COLO829 (cell line): ENCODE measurements around the gene ARHGAP20.

Source experiments
- DNase-seq: peaks from one replicate; pipeline ENCODE4 v3.0.0; 2012; ENCODE audit warnings: low spot score

Gene ARHGAP20

DNA sequence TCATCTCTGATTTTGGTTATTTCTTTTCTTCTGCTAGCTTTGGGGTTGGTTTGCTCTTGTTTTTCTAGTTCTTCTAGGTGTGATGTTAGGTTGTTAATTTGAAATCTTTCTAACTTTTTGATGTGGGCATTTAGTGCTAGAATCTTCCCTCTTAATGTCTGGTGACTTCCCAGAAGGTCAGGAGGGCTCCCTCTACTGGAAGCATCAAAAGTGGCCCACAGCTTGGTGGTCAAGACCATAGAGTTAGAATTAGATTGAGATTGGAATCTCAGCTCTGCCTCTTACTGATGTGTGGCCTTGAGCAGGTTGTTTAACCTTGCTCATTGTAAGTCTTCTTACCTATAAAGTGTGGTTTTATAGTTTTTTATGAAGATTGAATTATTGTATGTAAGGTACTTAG, 183.2 kb downstream of the ARHGAP20 start:
- no peak for DNase-seq

DNA sequence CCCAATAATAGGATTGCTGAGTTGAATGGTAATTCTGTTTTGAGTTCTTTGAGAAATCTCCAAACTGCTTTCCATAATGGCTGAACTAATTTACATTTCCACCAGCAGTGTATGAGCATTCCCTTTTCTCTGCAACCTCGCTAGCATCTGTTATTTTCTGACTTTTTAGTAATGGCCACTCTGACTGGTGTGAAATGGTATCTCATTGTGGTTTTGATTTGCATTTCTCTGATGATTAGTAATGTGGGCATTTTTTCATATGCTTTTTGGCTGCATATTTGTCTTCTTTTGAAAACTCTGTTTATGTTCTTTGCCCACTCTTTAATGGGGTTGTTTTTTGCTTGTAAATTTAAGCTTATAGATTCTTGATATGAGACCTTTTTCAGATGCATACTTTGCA, 185.1 kb downstream of the ARHGAP20 start:
- DNase-seq = no peak
